K562 (cell line): ENCODE data around the gene KPTN. TPM values are rescaled to one million over a fixed set of nuclear protein-coding genes. Genes with fewer than 3 reads are reported as not detected.

Experiments
- CHAMP1 ChIP-seq: fragments of 450-650 bp; IDR thresholded peaks from 2 replicates; pipeline ENCODE4 v1.6.1; 2016; ENCODE audit warnings: mild to moderate bottlenecking
- CHD1 ChIP-seq: fragments of 200-600 bp; sonication (generic); IDR thresholded peaks from one replicate; pipeline ENCODE4 v1.6.1; 2012; ENCODE audit warnings: mild to moderate bottlenecking, moderate library complexity, low read length, inconsistent platforms
- CTCF ChIP-seq, 3 experiments: IDR thresholded peaks in 2 of 3; conservative IDR thresholded peaks in 1 of 3; 2 replicates each; pipeline ENCODE4 v1.5.1; 2011 to 2012; ENCODE audit warnings: low read length in 3 of 3, mild to moderate bottlenecking in 3 of 3, control low read depth in 2 of 3, improper control_type of control experiment in 1 of 3, inconsistent platforms in 1 of 3, low read depth in 1 of 3, mixed read lengths in 1 of 3, moderate library complexity in 1 of 3; ENCODE audit not compliant: insufficient read depth in 2 of 3
- HMG20B ChIP-seq: fragments of 250-450 bp; sonication (Bioruptor Pico); IDR thresholded peaks from 2 replicates; pipeline ENCODE4 v1.5.0; 2021; ENCODE audit warnings: mild to moderate bottlenecking
- MNT ChIP-seq, 2 experiments: fragments of 450-650 bp; conservative IDR thresholded peaks; 2 replicates each; pipeline ENCODE4 v1.6.1; 2017; ENCODE audit warnings: mild to moderate bottlenecking in 2 of 2, moderate library complexity in 2 of 2
- NCOA2 ChIP-seq, 2 experiments: fragments of 450-650 bp; IDR thresholded peaks; 2 replicates each; pipeline ENCODE4 v1.6.1; 2018; ENCODE audit warnings: mild to moderate bottlenecking in 2 of 2, moderate library complexity in 1 of 2; ENCODE audit not compliant: partially characterized antibody in 2 of 2
- PATZ1 ChIP-seq: fragments of 250-450 bp; sonication (Bioruptor Pico); IDR thresholded peaks from 2 replicates; pipeline ENCODE4 v1.5.0; 2020; ENCODE audit warnings: mild to moderate bottlenecking, borderline replicate concordance
- PTTG1 ChIP-seq: fragments of 450-650 bp; IDR thresholded peaks from 2 replicates; pipeline ENCODE4 v1.6.1; 2016; ENCODE audit warnings: low read depth, mild to moderate bottlenecking, missing genetic modification characterization, missing compliant biosample characterization
- SIX5 ChIP-seq, 2 experiments: IDR thresholded peaks; 2 replicates each; pipeline ENCODE4 v1.6.1; 2011; ENCODE audit warnings: low read length in 2 of 2, borderline replicate concordance in 1 of 2, low read depth in 1 of 2, mild to moderate bottlenecking in 1 of 2, moderate library complexity in 1 of 2; ENCODE audit not compliant: insufficient read depth in 1 of 2
- TRIM25 ChIP-seq: fragments of 450-650 bp; IDR thresholded peaks from 2 replicates; pipeline ENCODE4 v1.7.0; 2016; ENCODE audit warnings: borderline replicate concordance
- VEZF1 ChIP-seq: fragments of 200-800 bp; sonication (Bioruptor generic); IDR thresholded peaks from 2 replicates; pipeline ENCODE4 v1.6.1; 2017; ENCODE audit warnings: missing genetic modification characterization, missing compliant biosample characterization
- ZBTB17 ChIP-seq: fragments of 450-650 bp; formaldehyde crosslinking; IDR thresholded peaks from 2 replicates; pipeline ENCODE4 v1.4.0; 2020; ENCODE audit warnings: mild to moderate bottlenecking
- ZC3H11A ChIP-seq: IDR thresholded peaks from 2 replicates; pipeline ENCODE4 v1.6.1; 2012; ENCODE audit warnings: low read depth, low read length, improper control_type of control experiment
- ZNF408 ChIP-seq: fragments of 250-450 bp; sonication (Bioruptor Pico); IDR thresholded peaks from 2 replicates; pipeline ENCODE4 v1.4.0; 2020; ENCODE audit warnings: low read depth, mild to moderate bottlenecking, moderate library complexity
- ZNF41 ChIP-seq: fragments of 250-450 bp; sonication (Bioruptor Pico); conservative IDR thresholded peaks from 2 replicates; pipeline ENCODE4 v1.4.0; 2020; ENCODE audit warnings: mild to moderate bottlenecking
- ZNF76 ChIP-seq: fragments of 250-450 bp; sonication (Bioruptor Pico); IDR thresholded peaks from 2 replicates; pipeline ENCODE4 v1.4.0; 2020; ENCODE audit warnings: mild to moderate bottlenecking, moderate library complexity, borderline replicate concordance
- polyA plus RNA-seq, 8 experiments: library from polyadenylated mRNA; depleted of rRNA in 4 of 8; stranded (reverse) in 5 of 8; unstranded in 3 of 8; fragments of >200 nt; fragmentation: Nextera tagmentation in 2 of 8; fragmentation: Illumina TruSeq in 1 of 8; extraction: Ambion mirVana in 2 of 8; extraction: Trizol in 1 of 8; gene quantifications; 2 replicates each; pipeline versions ENCODE4 v1.2.1 to v1.2.3, GENCODE V29; 2011 to 2014; ENCODE audit warnings: inconsistent platforms in 1 of 8, missing spikeins in 1 of 8
- total RNA-seq, 7 experiments: library from RNA; depleted of rRNA in 6 of 7; stranded (reverse); fragments of >200 nt in 6 of 7; fragmentation: Illumina TruSeq in 2 of 7; extraction: Trizol in 2 of 7; gene quantifications; 2 replicates each; pipeline versions ENCODE4 v1.2.1 to v1.2.3, GENCODE V29; 2011 to 2021; ENCODE audit warnings: low replicate concordance in 1 of 7

KPTN gene
- total and polyA plus RNA-seq, 9 of the 15 experiments (the other 6 are each of a cell fraction or from before 2014, with no cell fraction given), result 0.56 to 18.2 (median 8.5) TPM

- TF ChIP-seq PATZ1 (CRISPR knock-in tag) (no peak), ZC3H11A (no peak), MNT (conservative IDR thresholded peaks at IDR 0.05) (peak; percentile 70 to 81), VEZF1 (CRISPR knock-in tag) (peak; percentile 18; the same call in 1 of the 2 replicates), ZNF41 (CRISPR knock-in tag) (no peak), CHAMP1 (no peak), CTCF (IDR thresholded peaks at IDR 0.05 in 2 of 3, conservative IDR thresholded peaks at IDR 0.05 in 1 of 3; ENCODE audit: insufficient read depth in 2 of 3, low read depth in 1 of 3, low read length in 3 of 3) (no peak), NCOA2 (IDR thresholded peaks at IDR 0.05; ENCODE audit: partially characterized antibody in 2 of 2) (no peak), SIX5 (IDR thresholded peaks at IDR 0.05; ENCODE audit: borderline replicate concordance in 1 of 2, insufficient read depth in 1 of 2, low read depth in 1 of 2, low read length in 2 of 2) (no peak), ZBTB17 (CRISPR knock-in tag) (no peak), ZNF76 (no peak), HMG20B (CRISPR knock-in tag) (no peak), ZNF408 (CRISPR knock-in tag) (no peak), CHD1 (no peak), TRIM25 (no peak), PTTG1 (tag) (no peak)
Observed at GRCh38 chr19:47444388-47444821, 39.6 kb downstream of the KPTN start (continued).
